Measurements from ENCODE around the gene NUB1.

The NUB1 gene

DNA sequence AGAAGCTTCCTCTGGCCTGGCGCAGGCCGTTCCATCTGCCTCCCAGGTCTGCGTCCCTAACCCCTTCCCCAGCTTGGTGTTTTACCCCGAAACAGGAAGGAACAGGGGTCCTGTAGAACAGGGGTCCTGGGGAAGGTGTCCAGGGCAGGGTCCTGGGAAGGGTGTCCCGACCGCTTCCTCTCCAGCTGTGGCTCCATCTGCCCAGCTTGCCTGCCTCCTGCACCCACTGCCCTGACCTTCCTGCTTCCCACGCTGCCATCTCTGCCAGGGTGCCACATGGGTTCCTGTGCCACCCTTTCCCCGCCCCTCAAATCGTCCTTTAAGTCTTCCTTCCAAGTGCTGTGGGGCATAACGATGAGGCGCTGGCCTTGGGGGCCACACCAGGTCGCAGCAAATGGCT is 35.8 kb downstream of the NUB1 start:
- no peak for DNase-seq (ENCODE audit: low read depth)

DNA sequence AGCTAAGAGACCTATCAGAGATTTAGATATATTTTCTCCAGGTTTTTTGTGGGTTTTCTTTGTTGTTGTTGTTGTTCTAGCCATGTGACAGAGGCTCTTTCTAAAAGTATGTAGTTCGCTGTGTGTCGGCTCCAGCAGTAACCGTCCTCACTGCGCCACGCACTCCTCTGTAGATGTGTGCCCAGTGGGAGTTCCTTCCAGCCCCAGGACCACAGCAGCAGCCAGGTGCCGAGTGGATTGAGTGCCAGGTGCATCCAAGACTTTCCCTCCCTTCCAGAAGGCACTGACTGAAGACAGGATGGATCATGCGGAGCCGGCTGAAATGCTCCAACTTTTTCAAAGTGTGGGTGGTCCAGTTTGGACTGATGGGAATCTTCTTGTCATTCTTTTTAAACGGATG is 36.4 kb downstream of the NUB1 start:
- no peak for DNase-seq (ENCODE audit: low read depth)

- no peak for DNase-seq (ENCODE audit: low read depth)
These were observed 37.0 kb downstream of the NUB1 start for GRCh38 chr7:151378496-151379192.

GRCh38 chr7:151379193-151379520 is 37.5 kb downstream of the NUB1 start:
- no peak for DNase-seq (ENCODE audit: low read depth)

GRCh38 chr7:151379534-151380198 is 38.1 kb downstream of the NUB1 start:
- DNase-seq (ENCODE audit: low read depth) = no peak

DNA sequence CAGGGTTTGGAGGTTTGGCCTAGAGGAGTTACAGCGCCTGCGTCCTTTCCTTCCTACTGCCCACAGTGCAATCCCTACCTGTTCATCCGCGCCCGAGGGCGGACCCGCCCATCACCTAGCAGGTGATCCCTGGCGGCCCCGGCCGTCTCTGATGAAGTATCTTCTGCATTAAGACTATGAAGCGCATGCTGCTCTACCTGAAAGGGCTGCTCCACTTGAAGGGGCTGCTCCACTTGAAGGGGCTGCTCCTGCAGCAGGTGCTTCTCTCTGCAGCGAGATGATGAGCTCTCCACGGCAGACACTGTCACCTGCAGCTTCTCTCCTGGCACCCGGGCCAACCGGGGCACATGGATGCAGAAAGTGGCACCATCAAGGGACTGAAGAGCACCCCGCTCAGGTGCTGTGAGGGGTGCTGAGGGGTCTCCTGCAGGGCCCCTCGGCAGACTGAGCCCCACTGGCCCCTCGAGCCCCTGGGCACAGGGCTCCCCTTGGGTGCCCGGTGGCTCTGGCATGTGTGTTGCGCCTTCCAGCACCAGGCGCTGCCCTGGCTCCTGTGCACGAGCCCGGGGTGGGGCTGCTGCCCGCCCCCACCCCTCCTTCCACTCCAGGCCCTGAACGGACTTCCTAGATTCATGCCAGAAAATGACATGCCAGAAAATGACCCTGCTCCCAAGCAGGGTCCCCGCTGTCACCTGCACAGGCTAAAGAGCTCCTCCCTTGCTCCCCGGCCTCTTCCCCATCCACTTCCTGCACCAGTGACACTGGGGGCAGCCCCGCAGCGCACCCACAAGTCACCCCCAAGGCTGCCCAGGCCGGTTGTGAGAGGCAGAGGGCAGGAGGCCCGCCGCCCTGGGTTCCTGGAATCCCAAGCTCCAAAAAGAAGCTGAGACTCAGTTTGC is 38.8 kb downstream of the NUB1 start:
- no peak for DNase-seq (ENCODE audit: low read depth)

DNA sequence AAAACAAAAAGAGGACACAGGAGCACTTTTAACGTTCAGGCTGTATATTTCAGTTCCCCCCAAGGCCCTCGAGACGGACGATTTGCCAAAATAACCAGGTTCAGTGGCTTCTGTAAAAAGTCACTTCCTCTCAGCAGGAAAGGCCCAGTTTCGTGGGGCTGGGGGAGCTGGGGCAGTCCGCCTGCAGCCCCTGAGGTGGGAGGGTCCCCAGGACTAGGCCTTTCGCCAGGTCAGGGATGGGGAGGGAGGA is 39.4 kb downstream of the NUB1 start:
- DNase-seq (ENCODE audit: low read depth) = no peak

GRCh38 chr7:151381348-151382078 is 39.9 kb downstream of the NUB1 start:
- peak; percentile 47 for DNase-seq (ENCODE audit: low read depth)

DNA sequence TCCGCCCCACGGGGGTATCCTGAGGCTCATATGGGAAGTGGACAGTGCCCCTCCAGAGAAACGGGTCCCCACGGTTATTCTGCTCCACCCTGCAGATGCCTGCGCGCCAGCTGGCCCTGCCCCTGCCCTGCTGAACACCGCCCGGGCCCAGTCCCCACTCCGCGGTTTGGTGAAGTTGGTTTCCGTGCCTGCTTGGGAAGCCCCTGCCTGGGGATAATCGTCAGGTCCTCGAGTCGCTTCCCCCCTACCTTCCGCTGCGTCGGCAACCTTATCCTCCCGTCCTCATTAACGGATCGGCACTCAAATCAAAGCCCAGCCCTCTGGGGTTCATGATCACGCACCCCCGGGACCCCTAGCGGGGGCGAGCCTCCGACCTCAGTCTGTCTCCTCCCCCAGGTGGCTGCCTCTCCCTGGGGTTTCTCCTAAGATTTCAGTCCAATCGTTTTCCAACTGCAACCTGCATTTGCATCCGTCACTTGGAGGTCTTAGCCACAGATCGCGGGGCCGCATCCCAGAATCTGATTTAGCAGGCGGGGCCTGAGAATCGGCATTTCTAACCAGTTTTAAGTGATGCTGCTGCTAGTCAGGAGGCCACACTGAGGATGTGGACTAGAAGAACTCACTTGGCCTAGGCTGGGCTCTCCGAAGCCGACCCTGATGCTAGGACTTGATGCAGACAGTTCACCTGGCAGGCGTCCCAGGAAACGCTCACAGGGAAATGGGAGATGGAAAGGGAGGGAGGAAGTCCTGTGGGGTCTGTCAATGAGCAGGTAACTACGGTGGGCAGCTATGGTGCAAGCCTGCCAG is 40.7 kb downstream of the NUB1 start:
- peak; percentile 16 for DNase-seq (ENCODE audit: low read depth)

DNA sequence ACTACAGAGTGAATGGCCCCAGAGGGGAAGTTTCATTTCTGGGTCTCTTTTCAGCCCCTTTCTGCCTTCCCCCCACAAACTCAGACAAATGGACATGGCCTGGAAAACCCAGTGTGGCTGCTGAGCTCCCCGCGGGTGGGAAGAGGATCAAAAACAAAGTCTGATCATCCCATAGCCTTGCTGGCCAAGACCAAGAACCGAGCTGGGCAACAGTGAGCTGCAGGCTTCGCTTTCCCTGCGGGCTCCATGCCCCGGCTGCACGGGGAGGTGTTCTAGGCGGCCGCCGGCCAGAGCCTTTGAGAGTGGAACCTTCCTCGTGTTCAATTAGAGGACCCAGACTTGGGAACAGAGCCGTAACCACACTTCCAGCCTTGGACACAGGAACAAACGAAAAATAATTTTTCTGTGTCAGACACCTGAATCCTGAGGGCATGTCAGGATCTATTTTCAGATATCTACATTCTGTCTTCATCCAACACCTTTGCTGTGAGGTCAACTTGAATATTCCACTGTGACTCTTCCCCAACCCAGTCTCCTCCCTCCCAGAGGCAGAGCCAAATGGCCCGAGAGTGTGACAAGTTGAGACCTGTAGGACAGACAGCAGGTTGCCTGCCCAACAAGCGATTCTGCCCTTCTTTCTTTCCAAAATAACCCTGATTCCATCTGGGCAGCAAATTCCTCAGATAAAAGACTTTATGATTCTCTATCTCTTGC is 42.2 kb downstream of the NUB1 start:
- DNase-seq (ENCODE audit: low read depth) = no peak

GRCh38 chr7:151384352-151384697 is 42.7 kb downstream of the NUB1 start:
- no peak for DNase-seq (ENCODE audit: low read depth)

GRCh38 chr7:151384776-151385625 is 43.4 kb downstream of the NUB1 start:
- no peak for DNase-seq (ENCODE audit: low read depth)

GRCh38 chr7:151385626-151386300 is 44.2 kb downstream of the NUB1 start:
- no peak for DNase-seq (ENCODE audit: low read depth)

DNA sequence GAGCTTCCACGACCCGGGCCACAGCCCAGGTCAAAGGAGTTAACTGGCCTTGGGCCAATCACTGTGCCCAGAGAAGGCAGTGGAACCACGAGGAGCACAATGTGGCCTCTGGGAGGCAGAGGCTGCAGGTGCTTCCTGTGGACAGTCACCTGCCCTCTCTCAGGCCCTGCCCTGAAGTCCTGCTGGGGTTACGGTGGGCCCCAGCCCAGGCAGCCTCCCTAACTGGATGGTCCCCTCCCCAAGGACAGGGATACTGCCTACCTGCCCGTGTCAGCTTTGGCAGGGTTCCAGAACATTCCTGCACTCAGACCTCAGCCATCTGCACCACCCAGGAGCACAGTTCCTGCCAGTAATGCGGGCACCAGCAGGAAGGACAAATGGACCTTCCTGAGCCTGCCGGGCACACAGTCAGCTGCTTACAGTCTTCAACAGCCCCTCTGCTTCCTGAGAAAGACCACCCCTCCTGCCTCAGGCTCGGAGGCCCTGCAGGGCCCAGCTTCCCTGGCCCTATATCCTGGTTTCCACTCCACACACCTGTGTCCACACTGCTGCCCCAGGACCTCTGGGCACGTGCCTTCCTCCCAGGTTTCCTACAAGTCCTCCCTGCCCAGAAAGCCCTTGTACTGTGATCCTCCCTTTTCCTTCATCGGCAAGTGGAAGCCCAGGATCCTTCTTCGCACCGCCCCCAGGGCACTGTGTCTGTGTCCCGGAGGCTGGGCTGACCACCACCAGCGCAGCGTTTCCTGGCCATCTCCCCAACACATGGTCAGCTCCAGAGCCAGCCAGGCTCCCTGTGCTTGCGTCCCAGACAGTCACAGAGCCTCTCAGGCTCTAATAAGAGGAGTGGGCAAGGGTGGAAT is 44.9 kb downstream of the NUB1 start:
- DNase-seq (ENCODE audit: low read depth) = no peak

DNA sequence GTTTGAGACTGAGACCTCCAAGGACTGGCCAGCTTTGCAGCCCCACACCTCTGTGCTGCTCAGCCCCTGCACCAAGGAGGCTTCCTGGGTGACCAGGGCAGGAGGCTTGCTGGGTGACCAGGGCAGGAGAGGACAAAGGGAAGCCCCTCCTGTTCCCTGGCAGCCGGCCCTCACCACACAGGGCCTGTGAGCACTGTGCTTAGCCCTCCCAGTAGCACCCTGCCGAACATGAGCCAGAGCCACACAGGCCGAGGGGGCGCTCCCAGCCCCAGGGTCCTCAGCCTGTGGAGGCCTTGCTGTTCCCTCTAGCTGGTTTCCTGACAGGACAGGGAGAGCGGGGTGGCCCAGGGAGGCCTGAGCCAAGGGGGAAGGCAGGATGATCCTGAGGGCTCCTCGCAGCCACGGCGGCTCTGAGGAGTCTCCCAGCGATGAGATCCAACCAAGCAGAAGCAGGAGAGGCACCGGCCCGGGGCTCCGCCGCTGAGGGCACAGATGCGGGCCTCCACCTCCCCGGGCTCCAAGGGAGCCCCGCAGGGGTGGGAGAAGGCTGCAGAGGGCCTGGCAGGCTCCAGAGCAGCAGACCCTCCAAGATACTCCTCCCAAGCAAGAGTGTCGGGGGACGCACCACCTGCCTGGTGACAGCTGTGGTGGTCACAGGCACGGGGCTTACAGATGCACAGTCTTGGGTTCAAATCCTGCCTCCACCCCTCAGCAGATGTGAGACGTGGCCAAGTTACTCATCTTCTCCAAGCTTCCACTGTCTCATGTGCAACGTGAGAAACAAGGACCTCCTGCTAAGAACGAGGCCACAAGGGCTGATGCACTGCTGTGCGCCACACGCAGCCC is 45.8 kb downstream of the NUB1 start:
- DNase-seq (ENCODE audit: low read depth) = no peak

GRCh38 chr7:151388007-151388297 is 46.3 kb downstream of the NUB1 start:
- no peak for DNase-seq (ENCODE audit: low read depth)

GRCh38 chr7:151388430-151388829 is 46.8 kb downstream of the NUB1 start:
- no peak for DNase-seq (ENCODE audit: low read depth)
